ENCODE results near the gene MEX3A.

DNA sequence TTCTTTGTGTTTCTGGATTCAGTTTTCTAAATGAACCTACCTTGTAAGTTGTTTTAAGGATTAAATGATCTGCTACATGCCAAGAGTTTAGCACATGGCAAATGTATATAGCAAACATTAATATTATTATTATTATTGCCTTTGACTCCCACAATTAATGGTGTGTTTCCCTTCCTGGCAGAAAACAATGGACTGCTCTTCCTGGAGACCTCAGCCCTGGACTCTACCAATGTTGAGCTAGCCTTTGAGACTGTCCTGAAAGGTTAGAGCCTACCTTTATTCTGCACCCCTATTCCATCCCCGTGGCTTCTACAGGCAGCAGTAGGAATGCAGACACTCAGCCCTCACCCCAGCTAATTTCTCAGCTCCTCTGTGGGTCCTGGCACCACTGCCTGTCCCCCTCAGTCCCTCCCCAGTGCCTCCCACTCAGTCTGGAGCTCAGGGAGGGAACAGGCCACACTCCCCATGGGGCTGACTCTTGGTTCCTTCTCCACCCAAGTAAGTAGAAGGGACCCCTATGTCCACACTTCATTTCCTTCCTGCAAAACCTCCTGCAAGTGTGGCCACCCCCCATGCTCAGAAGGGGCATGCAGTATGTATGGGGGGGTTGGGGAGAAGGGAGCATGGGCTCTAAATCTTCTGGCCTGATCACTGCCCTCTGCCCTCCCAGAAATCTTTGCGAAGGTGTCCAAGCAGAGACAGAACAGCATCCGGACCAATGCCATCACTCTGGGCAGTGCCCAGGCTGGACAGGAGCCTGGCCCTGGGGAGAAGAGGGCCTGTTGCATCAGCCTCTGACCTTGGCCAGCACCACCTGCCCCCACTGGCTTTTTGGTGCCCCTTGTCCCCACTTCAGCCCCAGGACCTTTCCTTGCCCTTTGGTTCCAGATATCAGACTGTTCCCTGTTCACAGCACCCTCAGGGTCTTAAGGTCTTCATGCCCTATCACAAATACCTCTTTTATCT lies 12.5 kb downstream of the MEX3A start:
- TF ChIP-seq, protein P1, sequence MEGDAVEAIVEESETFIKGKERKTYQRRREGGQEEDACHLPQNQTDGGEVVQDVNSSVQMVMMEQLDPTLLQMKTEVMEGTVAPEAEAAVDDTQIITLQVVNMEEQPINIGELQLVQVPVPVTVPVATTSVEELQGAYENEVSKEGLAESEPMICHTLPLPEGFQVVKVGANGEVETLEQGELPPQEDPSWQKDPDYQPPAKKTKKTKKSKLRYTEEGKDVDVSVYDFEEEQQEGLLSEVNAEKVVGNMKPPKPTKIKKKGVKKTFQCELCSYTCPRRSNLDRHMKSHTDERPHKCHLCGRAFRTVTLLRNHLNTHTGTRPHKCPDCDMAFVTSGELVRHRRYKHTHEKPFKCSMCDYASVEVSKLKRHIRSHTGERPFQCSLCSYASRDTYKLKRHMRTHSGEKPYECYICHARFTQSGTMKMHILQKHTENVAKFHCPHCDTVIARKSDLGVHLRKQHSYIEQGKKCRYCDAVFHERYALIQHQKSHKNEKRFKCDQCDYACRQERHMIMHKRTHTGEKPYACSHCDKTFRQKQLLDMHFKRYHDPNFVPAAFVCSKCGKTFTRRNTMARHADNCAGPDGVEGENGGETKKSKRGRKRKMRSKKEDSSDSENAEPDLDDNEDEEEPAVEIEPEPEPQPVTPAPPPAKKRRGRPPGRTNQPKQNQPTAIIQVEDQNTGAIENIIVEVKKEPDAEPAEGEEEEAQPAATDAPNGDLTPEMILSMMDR (IDR thresholded peaks at IDR 0.05): no peak
- TF ChIP-seq POLR2A (IDR thresholded peaks at IDR 0.05): no peak

All from tibial nerve (tissue), 3 donors.